Ammon's horn (tissue), 1 donor: Measurements from ENCODE around the gene NDUFA13.

Source experiments
- DNase-seq: peaks from one replicate; pipeline ENCODE4 v3.0.0-alpha.2; 2016; ENCODE audit warnings: low spot score

The NDUFA13 gene

DNA sequence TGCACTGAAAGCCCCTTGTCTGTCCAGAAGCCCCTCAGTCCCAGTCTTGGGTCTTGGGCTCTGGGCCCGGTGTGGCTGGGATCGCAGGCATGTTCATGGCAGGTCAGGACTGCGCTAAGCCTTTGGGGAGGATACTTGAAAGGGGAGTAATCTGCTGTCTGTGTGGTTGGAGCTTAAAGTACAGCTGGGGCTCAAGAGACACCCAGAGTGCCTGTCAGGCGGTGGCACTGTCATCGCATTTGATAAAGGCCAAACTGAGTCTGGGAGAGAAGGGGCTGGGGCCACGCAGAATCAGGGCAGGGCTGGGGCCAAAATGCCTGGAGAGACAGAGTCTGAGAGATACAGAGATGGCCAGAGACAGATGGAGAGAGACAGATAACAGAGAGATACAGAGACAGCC is 17.8 kb downstream of the NDUFA13 start:
- DNase-seq = no peak

DNA sequence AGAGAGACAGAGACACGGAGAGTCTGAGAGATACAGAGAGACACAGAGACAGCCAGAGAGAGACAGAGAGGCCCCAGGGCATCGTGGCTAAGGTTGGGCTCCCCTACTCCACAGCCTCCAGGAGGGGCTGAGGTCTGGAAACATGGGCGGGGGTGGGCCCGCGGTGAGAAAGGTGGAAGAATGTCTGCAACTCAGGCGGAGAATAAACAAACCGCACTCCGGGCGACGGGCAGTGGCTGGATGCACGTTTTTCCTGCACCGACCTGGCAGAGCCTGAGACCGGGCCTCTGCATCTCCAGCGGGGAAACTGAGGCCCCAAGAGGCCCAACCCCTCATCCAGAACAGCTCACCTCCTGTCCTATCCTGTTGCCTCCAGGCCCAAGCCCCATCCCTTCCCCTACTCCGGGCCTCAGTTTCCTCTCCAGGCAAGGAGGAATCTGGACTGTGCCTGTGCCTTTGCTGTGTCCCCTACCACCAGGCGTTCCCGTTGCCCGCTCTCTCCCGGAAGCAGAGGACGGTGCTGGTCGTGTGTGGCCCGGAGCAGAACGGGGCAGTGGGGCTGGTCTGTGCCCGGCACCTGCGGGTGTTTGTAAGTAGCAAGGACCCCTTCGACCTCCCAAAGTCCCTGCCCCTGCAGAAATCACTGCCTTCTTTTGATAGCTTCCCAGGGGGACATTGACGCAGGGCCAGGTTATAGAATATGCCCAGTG is 18.7 kb downstream of the NDUFA13 start:
- DNase-seq = no peak

DNA sequence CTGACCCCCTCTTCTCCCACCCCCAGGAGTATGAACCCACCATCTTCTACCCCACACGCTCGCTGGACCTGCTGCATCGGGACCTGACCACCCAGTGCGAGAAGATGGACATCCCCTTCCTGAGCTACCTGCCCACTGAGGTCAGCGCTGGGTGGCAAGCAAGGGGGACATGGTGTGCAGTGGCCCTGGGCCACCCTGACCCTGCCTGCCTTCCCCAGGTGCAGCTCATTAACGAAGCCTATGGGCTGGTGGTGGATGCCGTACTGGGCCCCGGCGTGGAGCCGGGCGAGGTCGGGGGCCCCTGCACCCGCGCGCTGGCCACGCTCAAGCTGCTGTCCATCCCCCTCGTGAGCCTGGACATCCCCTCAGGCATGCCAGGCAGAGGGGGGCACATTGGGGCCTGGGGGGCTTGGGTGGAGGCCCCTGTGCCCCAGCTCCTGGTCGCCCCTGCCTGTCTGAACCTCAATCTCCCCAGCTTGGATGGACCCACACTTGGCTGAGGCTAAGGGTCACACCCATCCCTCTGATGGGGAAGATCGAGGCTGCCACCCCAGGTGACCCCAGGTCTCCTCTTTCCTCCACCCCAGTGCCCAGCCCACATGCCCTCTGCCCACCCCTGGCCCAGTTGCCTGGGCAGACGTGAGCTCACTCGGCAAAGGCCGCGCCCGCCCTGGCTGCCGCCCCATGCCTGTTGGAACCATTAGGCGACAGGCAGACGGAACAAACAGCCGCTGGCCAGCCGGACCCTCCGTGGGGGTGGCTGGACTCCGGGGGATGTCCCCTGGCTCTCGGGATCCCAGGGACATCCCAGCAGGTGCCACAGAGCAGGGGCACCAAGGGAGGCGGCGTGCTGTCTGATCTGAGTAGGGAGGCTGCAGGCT is 19.5 kb downstream of the NDUFA13 start:
- no peak for DNase-seq

DNA sequence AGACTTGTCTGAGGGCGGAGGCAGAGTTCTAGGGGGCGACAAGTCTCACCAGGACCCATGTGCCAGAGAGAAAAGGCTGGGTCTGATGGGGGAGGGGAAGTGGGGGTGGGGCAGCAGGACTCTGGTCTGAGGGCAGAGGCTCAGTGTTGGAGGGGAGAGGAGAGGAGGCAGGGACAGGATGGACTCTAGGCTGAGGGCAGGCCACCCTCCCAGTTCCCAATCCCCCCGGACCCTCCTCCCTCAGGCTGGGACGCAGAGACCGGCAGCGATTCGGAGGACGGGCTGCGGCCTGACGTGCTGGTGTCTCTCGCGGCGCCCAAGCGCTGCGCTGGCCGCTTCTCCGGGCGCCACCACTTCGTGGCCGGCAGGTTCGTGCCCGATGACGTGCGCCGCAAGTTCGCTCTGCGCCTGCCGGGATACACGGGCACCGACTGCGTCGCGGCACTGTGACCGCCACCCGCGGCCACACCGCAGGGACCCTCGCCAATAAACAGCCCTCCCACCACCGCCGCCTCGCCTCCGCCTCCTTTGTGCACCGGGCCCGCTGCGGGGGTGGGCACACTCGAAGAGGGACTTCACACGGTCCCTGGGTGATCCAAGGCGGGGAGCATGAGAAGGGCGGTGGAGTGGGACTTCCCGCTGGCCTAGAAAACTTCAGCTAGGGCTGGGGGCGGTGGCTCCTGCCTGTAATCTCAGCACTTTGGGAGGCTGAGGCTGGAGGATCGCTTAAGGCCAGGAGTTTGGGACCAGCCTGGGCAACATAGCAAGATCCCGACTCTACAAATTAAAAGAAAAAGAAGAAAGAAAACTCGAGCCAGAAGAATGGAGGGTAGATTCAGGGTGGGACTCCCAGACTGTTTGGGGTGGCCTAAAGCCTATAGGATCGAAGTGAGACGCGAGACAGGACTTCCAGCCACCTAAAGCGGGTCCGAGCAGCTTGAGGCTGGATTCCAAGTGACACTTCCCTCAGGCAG is 21.3 kb downstream of the NDUFA13 start:
- DNase-seq = no peak

DNA sequence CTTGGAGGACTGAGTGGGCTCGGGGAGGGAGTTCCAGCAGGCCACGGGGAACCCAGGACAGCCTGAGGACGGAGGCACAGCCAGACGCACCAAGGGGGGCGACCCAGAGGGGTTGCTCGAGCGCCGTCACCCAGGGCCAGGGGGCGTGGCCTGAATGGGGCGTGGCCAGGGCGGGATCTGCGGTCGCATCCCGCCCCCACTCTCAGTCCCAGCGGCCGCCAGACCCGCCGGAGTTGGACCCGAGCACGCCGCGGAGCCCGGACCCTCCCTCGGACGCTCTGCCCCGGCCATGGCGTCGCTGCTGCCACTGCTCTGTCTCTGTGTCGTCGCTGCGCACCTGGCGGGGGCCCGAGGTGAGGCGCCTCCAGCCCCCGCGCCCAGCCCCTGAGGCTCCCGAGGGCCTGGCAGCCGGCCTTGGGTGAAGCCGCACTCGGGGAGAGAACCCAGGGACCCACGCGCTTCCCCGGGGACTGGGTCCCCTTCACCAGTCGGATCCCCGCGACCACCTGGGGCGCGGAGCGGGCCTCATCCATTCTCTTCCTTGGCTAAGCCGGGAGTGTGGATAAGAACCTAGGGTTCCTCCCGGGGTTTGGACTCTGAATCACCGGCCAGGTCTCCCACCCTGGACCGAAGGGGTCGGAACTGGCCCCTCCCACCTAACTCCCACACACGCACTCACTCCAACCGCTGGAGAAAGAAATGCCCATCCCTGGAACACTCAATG is 22.2 kb downstream of the NDUFA13 start, which contains the start of gene CILP2:
CILP2 (plus strand) TSS at position 205 of the 724 bp plus-strand sequence; CDS start at position 290, 85 bp downstream.
- DNase-seq = no peak

DNA sequence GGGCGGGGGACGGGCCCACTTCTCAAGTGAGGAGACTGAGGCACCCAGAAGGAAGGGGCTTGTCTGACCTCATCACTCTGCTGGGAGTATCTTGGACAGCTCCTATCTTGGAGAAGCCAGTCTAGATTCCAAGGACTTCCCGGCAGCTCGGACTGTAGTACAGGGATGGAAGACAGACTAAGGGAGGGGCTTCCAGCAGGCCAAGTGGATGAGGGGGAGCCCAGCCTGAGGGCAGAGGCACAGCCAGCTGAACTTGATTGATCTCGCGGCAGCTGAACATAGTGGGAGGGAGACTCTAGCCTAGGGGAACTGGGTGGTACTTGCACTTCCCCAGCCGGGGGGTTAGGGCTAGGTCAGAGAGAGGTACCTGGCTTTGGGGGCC is 22.8 kb downstream of the NDUFA13 start:
- DNase-seq = no peak

DNA sequence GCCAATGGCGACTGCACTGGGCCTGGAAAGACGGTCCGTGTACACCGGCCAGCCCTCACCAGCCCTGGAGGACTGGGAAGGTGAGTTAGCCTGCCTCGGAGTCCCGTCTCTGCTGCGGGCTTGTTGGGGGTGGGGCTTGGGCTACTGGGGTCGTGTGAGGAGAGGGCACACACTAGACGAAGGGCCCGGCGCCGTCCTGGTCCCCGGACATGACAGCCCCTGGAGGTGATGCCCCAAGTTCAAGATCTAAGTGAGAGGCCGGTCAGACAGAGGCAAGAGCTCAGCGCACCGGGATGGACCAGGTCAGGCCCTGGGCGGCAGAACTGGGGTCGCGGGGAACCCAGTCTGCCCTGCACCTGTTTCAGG is 23.7 kb downstream of the NDUFA13 start:
- DNase-seq = no peak

DNA sequence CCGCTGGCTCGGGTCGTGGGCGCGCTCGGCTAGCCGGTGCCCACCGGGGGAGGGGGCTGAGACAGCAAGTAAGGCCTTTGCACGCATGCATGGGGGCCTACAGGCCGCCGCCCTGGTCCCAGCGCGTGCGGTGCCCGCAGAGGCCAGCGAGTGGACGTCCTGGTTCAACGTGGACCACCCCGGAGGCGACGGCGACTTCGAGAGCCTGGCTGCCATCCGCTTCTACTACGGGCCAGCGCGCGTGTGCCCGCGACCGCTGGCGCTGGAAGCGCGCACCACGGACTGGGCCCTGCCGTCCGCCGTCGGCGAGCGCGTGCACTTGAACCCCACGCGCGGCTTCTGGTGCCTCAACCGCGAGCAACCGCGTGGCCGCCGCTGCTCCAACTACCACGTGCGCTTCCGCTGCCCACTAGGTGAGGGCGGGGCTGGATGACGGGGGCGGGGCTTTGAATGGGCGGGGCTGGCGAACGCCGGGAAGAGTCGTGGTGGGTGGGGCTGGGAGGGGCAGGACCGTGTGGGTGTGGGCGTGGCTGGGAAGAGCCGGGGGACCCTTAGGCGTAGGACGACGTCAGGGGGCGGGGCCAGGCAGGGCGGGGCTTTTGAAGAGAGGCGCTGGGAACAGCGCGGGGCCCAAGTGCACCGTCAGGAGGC is 24.2 kb downstream of the NDUFA13 start:
- no peak for DNase-seq

DNA sequence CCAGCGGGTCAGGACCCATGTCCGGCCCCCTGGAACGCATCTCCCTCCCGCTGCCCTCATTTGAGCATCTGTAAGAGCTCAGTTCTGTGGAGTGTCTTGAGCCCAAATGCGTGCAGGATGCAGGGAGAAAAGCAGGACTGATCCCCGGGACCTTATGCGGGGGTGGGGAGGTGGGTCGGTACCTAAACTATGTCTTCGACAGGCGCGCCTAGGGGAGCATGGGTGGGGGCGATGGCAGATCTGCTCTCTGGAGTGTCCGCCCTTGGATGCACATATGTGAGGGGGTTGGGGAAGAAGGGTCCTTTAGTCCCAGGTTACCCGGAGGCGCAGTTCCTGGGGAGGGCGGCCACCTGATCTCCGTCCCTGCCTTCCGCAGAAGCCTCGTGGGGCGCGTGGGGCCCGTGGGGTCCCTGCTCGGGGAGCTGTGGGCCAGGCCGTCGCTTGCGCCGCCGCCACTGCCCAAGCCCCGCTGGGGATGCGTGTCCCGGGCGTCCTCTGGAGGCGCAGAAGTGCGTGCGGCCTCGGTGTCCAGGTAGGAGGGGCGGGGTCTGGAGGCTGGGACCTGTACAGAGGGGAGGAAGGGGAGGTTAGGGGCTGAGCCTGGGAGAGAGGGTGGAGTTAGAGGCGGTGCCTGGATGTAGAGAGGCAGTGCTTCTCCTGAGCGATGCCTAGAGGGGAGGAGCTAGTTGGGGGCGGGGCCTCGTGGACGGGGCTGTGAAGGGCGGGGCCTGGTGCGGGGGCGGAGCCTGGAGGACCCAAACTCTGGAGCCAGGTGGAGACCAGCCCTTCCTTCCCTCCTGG is 24.9 kb downstream of the NDUFA13 start:
- no peak for DNase-seq

DNA sequence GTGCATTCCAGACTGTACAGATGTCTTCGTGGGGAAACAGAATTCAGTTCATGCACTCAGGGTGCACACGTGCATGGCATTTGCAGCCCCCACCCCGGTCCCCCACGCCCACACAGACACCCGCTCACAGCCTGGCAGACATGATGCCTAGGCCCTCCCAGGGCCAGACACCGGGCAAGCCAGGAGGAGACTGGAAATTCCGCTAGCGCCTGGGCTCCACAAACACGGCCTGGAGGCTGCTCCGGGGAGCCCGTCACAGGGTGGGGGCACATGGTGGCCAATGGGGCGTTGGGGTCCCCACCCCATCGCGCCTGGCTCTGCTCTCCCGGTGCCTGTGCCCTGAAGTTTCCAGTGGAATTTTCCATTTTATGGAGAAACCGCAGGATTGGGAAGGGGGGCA is 25.6 kb downstream of the NDUFA13 start:
- DNase-seq = no peak

DNA sequence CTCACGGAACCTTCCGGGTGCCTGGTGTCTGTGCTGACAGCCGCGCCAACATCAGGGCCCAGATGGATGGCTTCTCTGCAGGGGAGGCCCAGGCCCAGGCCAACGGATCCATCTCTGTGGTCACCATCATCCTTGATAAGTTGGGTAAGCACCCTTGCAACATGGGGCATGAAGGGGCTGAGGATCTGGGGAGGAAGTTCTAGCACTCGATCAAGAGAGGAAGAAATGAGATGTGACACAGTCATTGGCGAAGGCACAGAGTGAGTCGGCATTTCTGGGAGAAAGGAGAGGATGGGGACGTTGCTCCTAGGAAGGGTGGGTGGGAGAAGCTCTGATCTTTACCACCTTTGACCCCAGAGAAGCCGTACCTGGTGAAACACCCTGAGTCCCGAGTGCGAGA is 26.5 kb downstream of the NDUFA13 start:
- no peak for DNase-seq

DNA sequence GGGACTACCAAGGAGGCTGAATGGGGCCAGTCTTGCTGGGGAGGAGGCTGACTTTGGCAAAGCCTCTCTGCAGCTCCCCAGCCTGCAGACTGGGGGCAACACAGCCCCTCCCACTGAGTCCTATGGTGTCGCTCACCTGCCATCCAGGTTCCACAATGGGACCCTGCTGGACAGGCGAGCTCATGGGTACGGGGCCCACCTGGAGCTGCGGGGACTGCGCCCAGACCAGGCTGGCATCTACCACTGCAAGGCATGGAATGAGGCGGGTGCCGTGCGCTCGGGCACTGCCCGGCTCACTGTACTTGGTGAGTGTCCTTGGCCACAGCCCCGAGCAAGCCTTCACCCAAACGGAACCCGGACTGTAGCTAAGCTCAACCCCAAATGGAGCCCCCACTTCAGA is 27.1 kb downstream of the NDUFA13 start:
- no peak for DNase-seq

DNA sequence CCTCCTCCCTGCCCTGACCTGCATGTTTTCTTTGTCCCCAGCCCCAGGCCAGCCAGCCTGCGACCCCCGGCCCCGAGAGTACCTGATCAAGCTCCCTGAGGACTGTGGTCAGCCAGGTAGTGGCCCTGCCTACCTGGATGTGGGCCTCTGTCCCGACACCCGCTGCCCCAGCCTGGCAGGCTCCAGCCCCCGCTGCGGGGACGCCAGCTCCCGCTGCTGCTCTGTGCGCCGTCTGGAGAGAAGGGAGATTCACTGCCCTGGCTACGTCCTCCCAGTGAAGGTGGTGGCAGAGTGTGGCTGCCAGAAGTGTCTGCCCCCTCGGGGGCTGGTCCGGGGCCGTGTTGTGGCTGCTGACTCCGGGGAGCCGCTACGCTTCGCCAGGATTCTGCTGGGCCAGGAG is 27.6 kb downstream of the NDUFA13 start:
- DNase-seq = no peak

DNA sequence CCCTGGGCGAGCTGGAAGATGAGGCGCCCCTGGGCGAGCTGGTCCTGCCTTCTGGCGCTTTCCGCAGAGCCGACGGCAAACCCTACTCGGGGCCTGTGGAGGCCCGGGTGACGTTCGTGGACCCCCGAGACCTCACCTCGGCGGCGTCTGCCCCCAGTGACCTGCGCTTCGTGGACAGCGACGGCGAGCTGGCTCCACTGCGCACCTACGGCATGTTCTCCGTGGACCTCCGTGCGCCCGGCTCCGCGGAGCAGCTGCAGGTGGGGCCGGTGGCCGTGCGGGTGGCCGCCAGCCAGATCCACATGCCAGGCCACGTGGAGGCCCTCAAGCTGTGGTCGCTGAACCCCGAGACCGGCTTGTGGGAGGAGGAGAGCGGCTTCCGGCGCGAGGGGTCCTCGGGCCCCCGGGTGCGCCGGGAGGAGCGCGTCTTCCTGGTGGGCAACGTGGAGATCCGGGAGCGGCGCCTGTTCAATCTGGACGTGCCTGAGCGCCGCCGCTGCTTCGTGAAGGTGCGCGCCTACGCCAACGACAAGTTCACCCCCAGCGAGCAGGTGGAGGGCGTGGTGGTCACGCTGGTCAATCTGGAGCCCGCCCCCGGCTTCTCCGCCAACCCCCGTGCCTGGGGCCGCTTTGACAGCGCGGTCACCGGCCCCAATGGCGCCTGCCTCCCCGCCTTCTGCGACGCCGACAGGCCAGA is 28.4 kb downstream of the NDUFA13 start:
- no peak for DNase-seq

DNA sequence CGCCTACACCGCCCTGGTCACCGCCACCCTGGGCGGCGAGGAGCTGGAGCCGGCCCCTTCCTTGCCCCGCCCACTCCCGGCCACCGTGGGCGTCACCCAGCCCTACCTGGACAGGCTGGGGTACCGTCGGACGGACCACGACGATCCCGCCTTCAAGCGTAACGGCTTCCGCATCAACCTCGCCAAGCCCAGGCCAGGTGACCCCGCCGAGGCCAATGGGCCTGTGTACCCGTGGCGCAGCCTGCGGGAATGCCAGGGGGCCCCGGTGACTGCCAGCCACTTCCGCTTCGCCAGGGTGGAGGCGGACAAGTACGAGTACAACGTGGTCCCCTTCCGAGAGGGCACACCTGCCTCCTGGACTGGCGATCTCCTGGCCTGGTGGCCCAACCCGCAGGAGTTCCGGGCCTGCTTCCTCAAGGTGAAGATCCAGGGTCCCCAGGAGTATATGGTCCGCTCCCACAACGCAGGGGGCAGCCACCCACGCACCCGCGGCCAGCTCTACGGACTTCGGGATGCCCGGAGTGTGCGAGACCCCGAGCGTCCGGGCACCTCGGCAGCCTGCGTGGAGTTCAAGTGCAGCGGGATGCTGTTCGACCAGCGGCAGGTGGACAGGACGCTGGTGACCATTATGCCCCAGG is 29.0 kb downstream of the NDUFA13 start:
- DNase-seq = no peak

DNA sequence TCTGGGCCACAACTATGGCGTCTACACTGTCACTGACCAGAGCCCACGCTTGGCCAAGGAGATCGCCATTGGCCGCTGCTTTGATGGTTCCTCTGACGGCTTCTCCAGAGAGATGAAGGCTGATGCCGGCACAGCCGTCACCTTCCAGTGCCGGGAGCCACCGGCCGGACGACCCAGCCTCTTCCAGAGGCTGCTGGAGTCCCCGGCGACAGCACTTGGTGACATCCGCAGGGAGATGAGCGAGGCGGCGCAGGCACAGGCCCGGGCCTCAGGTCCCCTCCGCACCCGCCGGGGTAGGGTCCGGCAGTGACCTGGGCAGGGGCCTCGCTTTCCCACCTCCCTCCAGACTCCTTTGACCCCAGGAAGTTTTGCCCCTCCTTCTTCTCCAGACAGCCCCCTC is 29.7 kb downstream of the NDUFA13 start:
- DNase-seq = no peak

DNA sequence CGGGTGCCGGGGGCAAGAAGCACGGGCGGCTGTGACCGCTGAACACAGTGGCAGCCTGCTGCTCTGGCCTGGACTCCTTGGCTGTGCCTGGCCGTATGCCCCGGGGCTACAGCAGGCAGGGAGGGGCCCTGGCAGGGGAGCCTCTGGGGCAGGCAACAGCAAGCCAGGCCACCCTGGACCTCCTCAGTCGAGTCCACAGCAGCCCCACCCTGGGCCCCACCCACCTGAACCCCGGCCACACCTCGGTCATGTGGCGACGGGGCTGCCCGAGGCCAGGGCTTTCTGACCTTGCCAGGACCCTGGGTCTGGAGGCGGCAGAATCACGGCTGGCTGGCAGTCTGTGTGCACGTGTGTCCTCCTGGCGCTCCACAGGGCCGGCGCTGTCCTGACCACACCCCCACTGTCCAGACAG is 30.7 kb downstream of the NDUFA13 start:
- no peak for DNase-seq

DNA sequence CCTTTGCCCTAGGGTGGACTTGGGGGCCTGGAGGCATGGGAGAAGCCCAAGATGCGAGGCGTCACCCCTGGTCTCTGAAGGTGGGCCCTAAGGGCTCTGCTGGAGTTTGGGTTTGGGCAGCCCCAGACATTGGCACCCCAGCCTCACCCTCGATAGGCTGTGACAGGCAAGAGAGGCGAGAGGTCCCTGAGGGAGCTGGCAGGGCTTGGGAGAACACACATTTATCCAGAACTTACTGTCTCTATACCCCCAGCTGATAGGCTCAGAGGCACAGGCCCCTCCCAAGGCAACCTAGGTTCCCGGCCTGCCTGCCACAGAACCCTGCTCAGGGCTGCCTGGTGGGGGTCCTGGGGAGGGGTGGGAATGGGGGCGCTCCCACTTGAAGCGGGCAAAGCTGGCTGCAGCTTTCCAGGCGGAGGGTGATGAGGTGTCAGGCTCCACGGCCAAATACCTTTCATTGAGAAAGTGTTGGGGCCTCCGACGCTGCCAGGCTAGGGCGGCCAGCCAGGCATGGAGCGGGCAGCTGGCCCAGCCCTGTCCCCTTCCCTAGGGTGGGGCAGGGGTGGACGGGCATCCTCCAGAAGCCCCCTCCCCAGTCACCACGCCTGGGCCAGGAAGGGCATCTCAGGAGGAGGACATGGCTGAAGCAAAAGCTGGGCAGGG is 31.8 kb downstream of the NDUFA13 start:
- DNase-seq = no peak
